ENCODE measurements around the gene NYNRIN. TPM values are rescaled to one million over a fixed set of nuclear protein-coding genes. Genes with fewer than 3 reads are reported as not detected.

NYNRIN gene
- total and polyA plus RNA-seq, 2 of the 4 experiments (the other 2 are of a cell fraction) = 2.2 to 5.4 TPM

- intact Hi-C loops (cut with micrococcal nuclease) = loop anchor here (2.0 to 10.0 kb wide), 2 partner anchors 187 to 215 kb away; partner anchors contain the start of genes CHMP4A, MDP1 and TINF2
Measured at GRCh38 chr14:24429395-24430142, 30.8 kb downstream of the NYNRIN start, which contains the start of the genes CBLN3 and KHNYN. Gene CBLN3, minus strand, starts transcription at chr14:24429668. Its CDS starts 614 bp downstream, at chr14:24429054. Gene KHNYN, plus strand, starts transcription at chr14:24429954. Its CDS starts 777 bp downstream, at chr14:24430731.

More at GRCh38 chr14:24429395-24430142, 30.8 kb downstream of the NYNRIN start, which contains the start of the genes CBLN3 and KHNYN:
- TSS peak; percentile 21 for BruUV-seq (replicated peaks)
- Histone ChIP-seq H3K9me3 (ENCODE audit: control insufficient read depth, insufficient read depth, low read length) (no peaks in the 10 kb centered on the region), H3K4me3 (ENCODE audit: insufficient read depth, low read depth, low read length) (peak within 1 kb of the TSS; percentile 85), H3K27ac (ENCODE audit: insufficient read depth, low read length) (peak within 1 kb of the TSS; percentile 95), H2AK5ac (ENCODE audit: low read depth, low read length) (peak within 1 kb of the TSS; percentile 100), H3K9ac (ENCODE audit: low read depth, low read length) (peak within 1 kb of the TSS; percentile 98), H2BK20ac (ENCODE audit: low read depth, low read length) (peak within 1 kb of the TSS; percentile 6; the same call in 1 of the 2 replicates), H2BK5ac (ENCODE audit: low read depth, low read length, poor library complexity, severe bottlenecking) (peak within 1 kb of the TSS; percentile 95), H3K4me2 (ENCODE audit: low read depth, low read length) (peak within 1 kb of the TSS; percentile 91), H3K27me3 (ENCODE audit: control insufficient read depth, insufficient read depth, low read length) (no peaks in the 10 kb centered on the region), H4K8ac (ENCODE audit: low read depth in 2 of 2, low read length in 2 of 2) (peak within 1 kb of the TSS; percentile 88 to 100), H3K14ac (replicated peaks; ENCODE audit: low read depth, low read length) (peak within 1 kb of the TSS; percentile 99), H3K9me1 (ENCODE audit: insufficient read depth, low read length) (peaks cover 5% of the 10 kb centered on the region), H2AK9ac (replicated peaks; ENCODE audit: low read depth, low read length, poor library complexity) (peak within 1 kb of the TSS; percentile 100), H4K91ac (ENCODE audit: insufficient read depth, low read depth, low read length) (peak within 1 kb of the TSS; percentile 95), H2AFZ (replicated peaks; ENCODE audit: low read length, poor library complexity) (peak within 1 kb of the TSS; percentile 95), H3K18ac (ENCODE audit: low read depth, low read length) (peak within 1 kb of the TSS; percentile 86), H3K4me1 (ENCODE audit: control insufficient read depth, insufficient read depth, low read length) (peaks cover 18% of the 10 kb centered on the region; the same call in 1 of the 2 replicates), H3K23ac (ENCODE audit: low read depth, low read length) (peak within 1 kb of the TSS; percentile 90), H4K20me1 (ENCODE audit: insufficient read depth, low read length) (peaks cover 20% of the 10 kb centered on the region), H2BK15ac (ENCODE audit: low read depth, low read length) (peak within 1 kb of the TSS; percentile 80; the same call in 2 of the 3 replicates), H3K4ac (ENCODE audit: low read depth, low read length) (peak within 1 kb of the TSS; percentile 99), H4K5ac (ENCODE audit: low read depth, low read length) (peak within 1 kb of the TSS; percentile 99), H3K56ac (ENCODE audit: extremely low read depth, insufficient read depth, low read length) (peak within 1 kb of the TSS; percentile 92), H3K36me3 (ENCODE audit: control insufficient read depth, insufficient read depth, low read length) (peaks cover 16% of the 10 kb centered on the region), H2BK120ac (ENCODE audit: low read depth, low read length) (peak within 1 kb of the TSS; percentile 83), H3K79me1 (ENCODE audit: low read depth in 1 of 2, low read length in 2 of 2) (peaks cover 18 to 41% of the 10 kb centered on the region in 2 experiments)
- dilution Hi-C loops (cut with HindIII; ENCODE audit: low sequenced_read_pairs, unreplicated experiment) = no loop called here
- in situ Hi-C loops (cut with MboI; ENCODE audit: low sequenced_read_pairs) = loop anchor here (10.0 to 25.0 kb wide), 4 partner anchors 65 to 1117 kb away; partner anchors contain the start of genes BCL2L2, FITM1, GMPR2 and NEDD8
- POLR2A ChIA-PET (ENCODE audit: unreplicated experiment) = interaction anchor here (1.1 to 1.5 kb wide), 3 partner anchors 12 to 63 kb away, joined by 3 to 7 read pairs (median 5); no protein-coding TSS in a partner anchor
- TF ChIP-seq CHD1 (IDR thresholded peaks at IDR 0.05; ENCODE audit: low read depth, low read length) = no peak
- TF ChIP-seq CTCF (conservative IDR thresholded peaks at IDR 0.05; ENCODE audit: low read depth, low read length) = no peak
- TF ChIP-seq CEBPB (IDR thresholded peaks at IDR 0.05; ENCODE audit: low read depth, low read length) = no peak
- no peak for TF ChIP-seq USF2 (IDR thresholded peaks at IDR 0.05; ENCODE audit: low read depth, low read length)
- TF ChIP-seq MAFK (IDR thresholded peaks at IDR 0.05; ENCODE audit: low read depth, low read length) = no peak
- TF ChIP-seq FOS (IDR thresholded peaks at IDR 0.05; ENCODE audit: low read depth, low read length) = 0 out of 2 replicates have a peak, but pooled peaks have one; percentile 6
- peak; percentile 88 for TF ChIP-seq POLR2A (IDR thresholded peaks at IDR 0.05; ENCODE audit: low read depth, low read length)
- peak; percentile 73 for TF ChIP-seq MAZ (IDR thresholded peaks at IDR 0.05; ENCODE audit: borderline replicate concordance, low read depth, low read length)
- peak; percentile 82 for ATAC-seq (ENCODE audit: low read depth)
- DNase-seq = peak; percentile 92
- 5% methylated on average over 25 of the region's 57 CpGs; no CpG with 5 or more reads in 1 of the 2 experiments for WGBS, 2 experiments (ENCODE audit: extremely low coverage in 2 of 2, insufficient read length in 1 of 2)
- CTCF ChIA-PET = interaction anchor here (0.5 to 3.3 kb wide), 3 partner anchors 63 to 1134 kb away, joined by 3 to 63 read pairs (median 3); no protein-coding TSS in a partner anchor

All from IMR-90 (cell line).